Lower leg skin (tissue), 4 donors: ENCODE data around the gene CEACAM19. TPM values are rescaled to one million over a fixed set of nuclear protein-coding genes. Genes with fewer than 3 reads are reported as not detected.
"Not testable (repeated sequence)": the region's sequence is repeated elsewhere in the genome, so short reads cannot be mapped to it uniquely, and the experiment has no call there.

Source experiments
- DNase-seq, 2 donors: peaks; one replicate each; pipeline ENCODE4 v3.0.0-alpha.2; 2019; ENCODE audit warnings: low spot score in 2 of 2
- H3K4me3 ChIP-seq: fragments of 200-600 bp; sonication (generic); 2 replicates; pipeline ENCODE4 v1.5.1; 2017; ENCODE audit warnings: mild to moderate bottlenecking, low read depth; ENCODE audit not compliant: poor library complexity, severe bottlenecking
- POLR2A ChIP-seq, 2 donors: fragments of 450-650 bp; IDR thresholded peaks; one replicate each; pipeline ENCODE4 v1.6.1; 2016 to 2017; ENCODE audit warnings: antibody characterized with exemption in 2 of 2, mild to moderate bottlenecking in 1 of 2, moderate library complexity in 1 of 2
- WGBS, 2 donors: methylation state at CpG; one replicate each; pipeline ENCODE4 v1.1.5; 2018; 5-methylcytosine and 5-hydroxymethylcytosine counted together
- intact Hi-C: fragments of 100-400 bp; cut with DNase I; formaldehyde crosslinking; loops from one replicate; pipeline ENCODE4 v1.15.0; 2023; ENCODE audit warnings: low total_unique reads
- total RNA-seq, 4 donors: library from RNA; depleted of rRNA; stranded (reverse); fragments of >200 nt; gene quantifications; one replicate each; pipeline ENCODE4 v1.1.0, GENCODE V29; 2016
- TF ChIP-seq, protein P1 (sequence below), 3 donors: fragments of 450-650 bp; IDR thresholded peaks; one replicate each; pipeline ENCODE4 v1.5.1; 2016; ENCODE audit warnings: antibody characterized with exemption in 3 of 3, mild to moderate bottlenecking in 3 of 3, moderate library complexity in 2 of 3

CEACAM19 gene
- total RNA-seq, 4 donors from 2014 or later: 5.4 to 10.2 (median 8.0) TPM

DNA sequence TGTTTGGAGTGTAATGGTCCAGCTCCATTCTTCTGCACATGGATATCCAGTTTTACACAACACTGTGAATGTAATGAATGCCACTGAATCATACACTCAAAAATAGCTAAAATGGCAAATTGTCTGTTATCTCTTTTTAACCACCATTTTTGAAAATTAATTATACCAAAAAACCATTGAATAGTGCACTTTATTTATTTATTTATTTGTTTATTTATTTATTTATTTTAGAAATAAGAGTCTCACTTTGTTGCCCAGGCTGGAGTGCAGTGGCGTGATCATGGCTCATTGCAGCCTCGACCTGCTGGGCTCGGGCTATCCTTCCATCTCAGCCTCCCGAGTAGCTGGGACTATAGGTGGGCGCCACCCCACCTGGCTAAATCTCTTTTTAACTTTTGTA is 7.3 kb upstream of the CEACAM19 start:
- no peak for DNase-seq
- TF ChIP-seq, protein P1, sequence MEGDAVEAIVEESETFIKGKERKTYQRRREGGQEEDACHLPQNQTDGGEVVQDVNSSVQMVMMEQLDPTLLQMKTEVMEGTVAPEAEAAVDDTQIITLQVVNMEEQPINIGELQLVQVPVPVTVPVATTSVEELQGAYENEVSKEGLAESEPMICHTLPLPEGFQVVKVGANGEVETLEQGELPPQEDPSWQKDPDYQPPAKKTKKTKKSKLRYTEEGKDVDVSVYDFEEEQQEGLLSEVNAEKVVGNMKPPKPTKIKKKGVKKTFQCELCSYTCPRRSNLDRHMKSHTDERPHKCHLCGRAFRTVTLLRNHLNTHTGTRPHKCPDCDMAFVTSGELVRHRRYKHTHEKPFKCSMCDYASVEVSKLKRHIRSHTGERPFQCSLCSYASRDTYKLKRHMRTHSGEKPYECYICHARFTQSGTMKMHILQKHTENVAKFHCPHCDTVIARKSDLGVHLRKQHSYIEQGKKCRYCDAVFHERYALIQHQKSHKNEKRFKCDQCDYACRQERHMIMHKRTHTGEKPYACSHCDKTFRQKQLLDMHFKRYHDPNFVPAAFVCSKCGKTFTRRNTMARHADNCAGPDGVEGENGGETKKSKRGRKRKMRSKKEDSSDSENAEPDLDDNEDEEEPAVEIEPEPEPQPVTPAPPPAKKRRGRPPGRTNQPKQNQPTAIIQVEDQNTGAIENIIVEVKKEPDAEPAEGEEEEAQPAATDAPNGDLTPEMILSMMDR (IDR thresholded peaks at IDR 0.05): no peak
- no peak for TF ChIP-seq POLR2A (IDR thresholded peaks at IDR 0.05)
- intact Hi-C loops: no loop called here
- no peak overlapping the region for H3K4me3 ChIP-seq
- WGBS, 2 donors: 94 to 98% methylated on average over 5 of the region's 5 CpGs

DNA sequence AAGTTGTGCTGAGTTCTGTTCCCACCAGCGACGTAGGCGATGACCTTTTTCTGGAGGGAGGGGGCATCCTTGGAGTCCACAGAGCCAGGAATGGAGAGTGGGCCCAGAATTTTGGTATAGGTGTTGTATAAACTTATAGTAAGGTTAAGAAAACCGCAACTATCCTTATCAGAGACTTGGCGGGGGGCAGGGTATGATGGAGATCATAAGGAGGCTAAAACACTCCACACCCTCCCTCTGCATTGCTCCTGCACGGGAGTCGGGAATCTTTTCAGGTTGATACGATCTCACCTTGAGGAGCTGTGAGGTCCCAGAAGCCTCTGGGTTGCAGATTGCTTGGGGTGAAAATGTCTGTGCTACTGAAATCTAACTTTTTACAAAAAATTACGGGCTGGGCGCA is 6.3 kb upstream of the CEACAM19 start:
- no peak for TF ChIP-seq POLR2A (IDR thresholded peaks at IDR 0.05)
- TF ChIP-seq, protein P1 (IDR thresholded peaks at IDR 0.05): no peak
- intact Hi-C loops: no loop called here
- H3K4me3 ChIP-seq: no peak overlapping the region
- 94% methylated on average over 10 of the region's 10 CpGs for WGBS, 2 donors
- DNase-seq: no peak

DNA sequence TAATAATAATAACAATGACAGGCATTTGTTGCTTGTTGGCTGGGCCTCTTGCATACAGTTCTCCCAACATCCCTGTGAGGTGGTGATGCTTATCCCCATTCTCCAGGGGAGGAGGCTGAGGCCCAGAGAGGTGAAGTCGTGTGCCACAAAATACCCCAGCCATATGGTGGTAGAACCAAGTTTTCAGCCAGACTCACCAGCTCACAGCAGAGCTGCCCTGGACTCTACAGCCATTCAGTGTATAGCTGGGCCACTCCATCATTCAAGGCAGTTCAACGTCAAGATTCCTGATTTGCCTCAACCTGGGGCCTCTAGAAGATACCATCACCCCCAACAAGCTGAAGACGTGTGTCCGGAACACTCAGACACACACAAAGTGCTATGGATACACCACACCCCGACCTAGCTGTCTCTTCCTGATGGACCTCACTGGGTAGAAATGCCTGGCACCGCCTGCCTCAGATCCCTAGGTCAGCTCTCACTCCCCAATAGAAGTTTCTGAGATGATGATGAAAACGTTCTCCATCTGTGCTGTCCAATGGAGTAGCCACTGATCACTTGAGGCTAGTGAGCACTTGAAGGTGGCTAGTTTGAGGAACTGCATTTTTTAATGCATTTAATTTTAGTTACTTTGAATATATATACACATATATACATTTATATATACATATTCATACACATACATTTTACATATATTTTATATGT is 4.3 kb upstream of the CEACAM19 start:
- intact Hi-C loops: no loop called here
- no peak for DNase-seq
- H3K4me3 ChIP-seq: no peak overlapping the region
- 86 to 89% methylated on average over 7 of the region's 7 CpGs for WGBS, 2 donors
- TF ChIP-seq POLR2A (IDR thresholded peaks at IDR 0.05): no peak
- TF ChIP-seq, protein P1 (IDR thresholded peaks at IDR 0.05): no peak

DNA sequence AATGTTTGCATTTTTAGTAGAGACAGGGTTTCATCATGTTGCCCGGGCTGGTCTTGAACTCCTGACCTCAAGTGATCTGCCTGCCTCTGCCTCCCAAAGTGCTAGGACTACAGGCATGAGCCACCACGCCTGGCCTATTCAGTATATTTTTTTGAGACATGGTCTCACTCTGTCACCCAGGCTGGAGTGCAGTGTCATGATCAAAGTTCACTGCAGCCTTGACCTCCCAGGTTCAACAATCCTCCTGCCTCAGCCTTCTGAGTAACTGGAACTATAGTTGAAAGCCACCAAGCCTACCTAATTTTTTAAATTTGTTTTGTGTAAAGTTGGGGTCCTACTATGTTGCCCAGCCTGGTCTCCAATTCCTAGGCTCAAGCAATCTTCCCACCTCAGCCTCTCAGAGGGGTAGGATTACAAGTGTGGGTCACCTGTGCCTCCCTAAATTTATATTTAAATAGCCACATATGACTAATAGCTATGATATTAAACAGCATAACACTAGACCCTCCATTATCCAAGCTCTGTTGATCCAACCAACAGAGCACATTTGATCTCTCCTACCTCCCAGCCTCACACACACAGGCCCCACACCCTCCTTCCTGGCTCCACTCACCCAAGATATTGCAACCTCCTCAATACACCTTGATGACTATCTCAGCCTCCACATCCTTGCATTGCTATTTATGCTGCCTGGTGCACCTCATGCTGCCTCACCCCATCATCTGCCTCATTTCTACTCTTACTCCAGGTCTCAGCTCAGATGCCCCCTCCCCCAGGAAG is 2.1 kb upstream of the CEACAM19 start:
- WGBS, 2 donors: 79 to 89% methylated on average over 2 of the region's 2 CpGs
- H3K4me3 ChIP-seq: no peak overlapping the region
- intact Hi-C loops: no loop called here
- no peak for DNase-seq
- TF ChIP-seq POLR2A (IDR thresholded peaks at IDR 0.05): no peak
- TF ChIP-seq, protein P1 (IDR thresholded peaks at IDR 0.05): no peak

DNA sequence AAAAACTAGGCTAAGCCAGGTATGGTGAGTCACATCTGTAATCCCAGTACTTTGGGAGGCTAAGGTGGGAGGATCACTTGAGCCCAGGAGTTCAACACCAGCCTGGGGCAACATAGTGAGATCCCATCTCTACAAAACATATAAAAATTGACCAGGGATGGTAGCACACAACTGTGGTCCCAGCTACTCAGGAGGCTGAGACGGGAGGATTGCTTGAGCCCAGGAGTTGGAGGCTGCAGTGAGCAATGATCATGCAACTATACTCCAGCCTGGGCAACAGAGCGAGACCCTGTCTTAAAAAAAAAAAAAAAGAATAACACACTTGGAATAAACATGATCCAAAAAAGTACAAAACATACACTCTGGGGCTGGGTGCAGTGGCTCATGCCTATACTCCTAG is 1.3 kb upstream of the CEACAM19 start:
- intact Hi-C loops, H3K4me3 ChIP-seq, DNase-seq: not testable (repeated sequence)
- 73 to 94% methylated on average over 2 of the region's 2 CpGs for WGBS, 2 donors

DNA sequence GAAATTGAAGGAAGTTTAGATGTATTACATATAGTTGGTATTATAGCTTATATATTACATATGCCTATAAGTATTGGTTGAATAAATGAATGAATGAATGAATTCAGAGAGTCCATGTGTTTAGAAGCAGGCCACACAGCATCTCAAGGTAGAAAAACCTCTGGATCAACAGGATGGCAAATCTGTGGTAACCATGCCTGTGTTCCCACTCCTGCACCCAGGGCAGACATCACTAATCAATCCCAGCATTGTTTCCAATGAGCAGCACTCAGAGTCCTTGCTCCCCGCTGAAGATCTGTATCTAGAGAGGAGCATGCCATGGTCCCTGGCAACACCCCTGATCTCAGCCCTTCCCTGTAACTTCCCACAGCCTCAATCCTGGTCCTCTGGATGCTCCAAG is 944 bp downstream of the CEACAM19 start:
- no peak overlapping the region for H3K4me3 ChIP-seq
- no peak for DNase-seq
- no peak for TF ChIP-seq POLR2A (IDR thresholded peaks at IDR 0.05)
- TF ChIP-seq, protein P1 (IDR thresholded peaks at IDR 0.05): no peak
- WGBS, 2 donors: 80 to 86% methylated on average over 1 of the region's 1 CpG
- intact Hi-C loops: no loop called here
